ENCODE data around the gene DYNLRB1.

DNA sequence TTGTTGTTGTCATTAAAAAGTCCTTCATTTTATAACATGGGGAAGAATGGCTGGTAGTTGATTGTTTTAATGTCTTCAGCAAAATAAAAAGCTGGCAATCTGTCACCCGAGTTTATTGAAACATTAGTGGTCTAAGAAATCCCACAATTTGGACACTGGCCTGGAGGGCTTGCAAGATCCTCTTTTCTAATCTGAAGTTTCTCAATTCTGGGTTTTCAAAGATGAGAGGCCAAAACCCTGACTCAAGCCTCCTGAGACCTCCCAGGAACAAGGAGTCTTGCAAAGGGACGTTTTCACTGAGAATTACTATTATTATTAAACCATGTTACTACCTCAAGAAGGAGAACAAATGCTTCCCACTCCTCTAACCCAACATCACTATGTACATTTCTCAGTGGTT is 61.8 kb downstream of the DYNLRB1 start:
- TF ChIP-seq, protein P1, sequence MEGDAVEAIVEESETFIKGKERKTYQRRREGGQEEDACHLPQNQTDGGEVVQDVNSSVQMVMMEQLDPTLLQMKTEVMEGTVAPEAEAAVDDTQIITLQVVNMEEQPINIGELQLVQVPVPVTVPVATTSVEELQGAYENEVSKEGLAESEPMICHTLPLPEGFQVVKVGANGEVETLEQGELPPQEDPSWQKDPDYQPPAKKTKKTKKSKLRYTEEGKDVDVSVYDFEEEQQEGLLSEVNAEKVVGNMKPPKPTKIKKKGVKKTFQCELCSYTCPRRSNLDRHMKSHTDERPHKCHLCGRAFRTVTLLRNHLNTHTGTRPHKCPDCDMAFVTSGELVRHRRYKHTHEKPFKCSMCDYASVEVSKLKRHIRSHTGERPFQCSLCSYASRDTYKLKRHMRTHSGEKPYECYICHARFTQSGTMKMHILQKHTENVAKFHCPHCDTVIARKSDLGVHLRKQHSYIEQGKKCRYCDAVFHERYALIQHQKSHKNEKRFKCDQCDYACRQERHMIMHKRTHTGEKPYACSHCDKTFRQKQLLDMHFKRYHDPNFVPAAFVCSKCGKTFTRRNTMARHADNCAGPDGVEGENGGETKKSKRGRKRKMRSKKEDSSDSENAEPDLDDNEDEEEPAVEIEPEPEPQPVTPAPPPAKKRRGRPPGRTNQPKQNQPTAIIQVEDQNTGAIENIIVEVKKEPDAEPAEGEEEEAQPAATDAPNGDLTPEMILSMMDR (IDR thresholded peaks at IDR 0.05; ENCODE audit: poor library complexity), result no peak
- TF ChIP-seq EZH2 (IDR thresholded peaks at IDR 0.05; ENCODE audit: borderline replicate concordance) (no peak), EZH2phosphoT487 (IDR thresholded peaks at IDR 0.05; ENCODE audit: low read depth, severe bottlenecking, unreplicated experiment) (no peak)

Data from hepatocyte (in vitro differentiated cells).